ENCODE measurements around the gene CACNA2D4.

Gene CACNA2D4

GRCh38 chr12:1807087-1807860, 111.2 kb downstream of the CACNA2D4 start:
- in situ Hi-C loops (cut with MboI; ENCODE audit: low sequenced_read_pairs) = loop anchor here (5.0 kb wide), 1 partner anchor 120 kb away; no protein-coding TSS in a partner anchor

GRCh38 chr12:1806301-1807086, 112.0 kb downstream of the CACNA2D4 start:
- in situ Hi-C loops (cut with MboI; ENCODE audit: low sequenced_read_pairs) = loop anchor here (5.0 kb wide), 1 partner anchor 121 kb away; no protein-coding TSS in a partner anchor

- in situ Hi-C loops (cut with MboI; ENCODE audit: low sequenced_read_pairs) = loop anchor here (5.0 kb wide), 1 partner anchor 122 kb away; no protein-coding TSS in a partner anchor
Observed at GRCh38 chr12:1805441-1806081, 112.9 kb downstream of the CACNA2D4 start.

GRCh38 chr12:1804545-1805332, 113.7 kb downstream of the CACNA2D4 start:
- in situ Hi-C loops (cut with MboI; ENCODE audit: low sequenced_read_pairs) = loop anchor here (5.0 kb wide), 1 partner anchor 123 kb away; no protein-coding TSS in a partner anchor

- in situ Hi-C loops (cut with MboI; ENCODE audit: low sequenced_read_pairs) = no loop called here
Observed at GRCh38 chr12:1803736-1804135, 114.7 kb downstream of the CACNA2D4 start.

- in situ Hi-C loops (cut with MboI; ENCODE audit: low sequenced_read_pairs) = no loop called here
Observed at GRCh38 chr12:1801303-1801975, 117.0 kb downstream of the CACNA2D4 start.

- in situ Hi-C loops (cut with MboI; ENCODE audit: low sequenced_read_pairs) = no loop called here
Observed at GRCh38 chr12:1800401-1801302, 117.8 kb downstream of the CACNA2D4 start.

GRCh38 chr12:1799882-1800400, 118.5 kb downstream of the CACNA2D4 start:
- in situ Hi-C loops (cut with MboI; ENCODE audit: low sequenced_read_pairs) = loop anchor here (25.0 kb wide), 1 partner anchor 762 kb away; no protein-coding TSS in a partner anchor

- in situ Hi-C loops (cut with MboI; ENCODE audit: low sequenced_read_pairs) = loop anchor here (25.0 kb wide), 1 partner anchor 763 kb away; no protein-coding TSS in a partner anchor
Observed at GRCh38 chr12:1799051-1799881, 119.2 kb downstream of the CACNA2D4 start.

- in situ Hi-C loops (cut with MboI; ENCODE audit: low sequenced_read_pairs) = loop anchor here (25.0 kb wide), 1 partner anchor 764 kb away; no protein-coding TSS in a partner anchor
Observed at GRCh38 chr12:1798641-1799020, 119.8 kb downstream of the CACNA2D4 start.

GRCh38 chr12:1797991-1798640, 120.3 kb downstream of the CACNA2D4 start:
- in situ Hi-C loops (cut with MboI; ENCODE audit: low sequenced_read_pairs) = loop anchor here (25.0 kb wide), 1 partner anchor 764 kb away; no protein-coding TSS in a partner anchor

GRCh38 chr12:1797011-1797901, 121.2 kb downstream of the CACNA2D4 start:
- in situ Hi-C loops (cut with MboI; ENCODE audit: low sequenced_read_pairs) = loop anchor here (25.0 kb wide), 1 partner anchor 765 kb away; no protein-coding TSS in a partner anchor

- in situ Hi-C loops (cut with MboI; ENCODE audit: low sequenced_read_pairs) = loop anchor here (25.0 kb wide), 1 partner anchor 766 kb away; no protein-coding TSS in a partner anchor
Observed at GRCh38 chr12:1796515-1797010, 121.9 kb downstream of the CACNA2D4 start.

GRCh38 chr12:1795785-1796514, 122.5 kb downstream of the CACNA2D4 start:
- in situ Hi-C loops (cut with MboI; ENCODE audit: low sequenced_read_pairs) = loop anchor here (25.0 kb wide), 1 partner anchor 766 kb away; no protein-coding TSS in a partner anchor
